Occipital lobe (tissue), 2 donors: ENCODE data around the gene GH1. TPM values are rescaled to one million over a fixed set of nuclear protein-coding genes. Genes with fewer than 3 reads are reported as not detected.

Experiments used
- small RNA-seq: library from RNA; depleted of rRNA; stranded (forward); fragments of <200 nt; gene quantifications from one replicate; pipeline ENCODE3, GENCODE V24; 2014
- total RNA-seq: library from RNA; depleted of rRNA; stranded (reverse); fragments of >200 nt; gene quantifications from one replicate; pipeline ENCODE4 v1.2.3, GENCODE V29; 2014

GH1 gene
- total RNA-seq, 1 donor from 2014 or later: not detected

Small RNA genes lying within 50 kb of the gene (small RNA-seq; reads per million reads assigned to genes)
- gene AC040958.1 (not detected), gene AC127029.1 (not detected), gene GH1 (not detected)

Other genes starting within 250 kb of the GH1 start
- gene LIMD2, start 218.7 kb downstream of the GH1 start, total RNA-seq: 15.0 TPM
- 27.8 TPM for gene STRADA, start 177.0 kb downstream of the GH1 start, total RNA-seq
- gene CCDC47, start 145.2 kb downstream of the GH1 start, total RNA-seq: 49.9 TPM
- 73.5 TPM for gene DDX42, start 144.7 kb downstream of the GH1 start, total RNA-seq
- gene PSMC5, start 91.4 kb downstream of the GH1 start, total RNA-seq: 38.8 TPM
- 40.4 TPM for gene FTSJ3, start 91.2 kb downstream of the GH1 start, total RNA-seq
- 13.1 TPM for gene SMARCD2, start 76.2 kb downstream of the GH1 start, total RNA-seq
- not detected for gene CSH2, start 45.2 kb downstream of the GH1 start, total RNA-seq
- gene GH2, start 36.9 kb downstream of the GH1 start, total RNA-seq: not detected
- not detected for gene CSH1, start 22.3 kb downstream of the GH1 start, total RNA-seq
- gene CSHL1, start 7.6 kb downstream of the GH1 start, total RNA-seq: not detected
- not detected for gene CD79B, start 13.5 kb upstream of the GH1 start, total RNA-seq
- not detected for gene SCN4A, start 54.1 kb upstream of the GH1 start, total RNA-seq
- gene PRR29, start 79.5 kb upstream of the GH1 start, total RNA-seq: 0.78 TPM
- 8.4 TPM for gene ICAM2, start 101.8 kb upstream of the GH1 start, total RNA-seq
- gene ERN1, start 211.3 kb upstream of the GH1 start, total RNA-seq: 5.9 TPM